Mammary epithelial cell (primary cell): Measurements from ENCODE around the gene RIN2.

Experiments
- CTCF ChIP-seq, 2 donors: IDR thresholded peaks in 1 of 2; conservative IDR thresholded peaks in 1 of 2; 2 replicates each; pipeline ENCODE4 v1.5.1; 2011 to 2012; ENCODE audit warnings: inconsistent platforms in 2 of 2, low read length in 2 of 2, mild to moderate bottlenecking in 2 of 2, control low read depth in 1 of 2, low read depth in 1 of 2; ENCODE audit not compliant: insufficient read depth in 1 of 2; ENCODE audit errors: extremely low read depth in 1 of 2
- EZH2 ChIP-seq: IDR thresholded peaks from 2 replicates; pipeline ENCODE4 v1.6.1; 2012; ENCODE audit warnings: low read length, inconsistent platforms, borderline replicate concordance

- TF ChIP-seq CTCF (conservative IDR thresholded peaks at IDR 0.05 in 1 of 2, IDR thresholded peaks at IDR 0.05 in 1 of 2; ENCODE audit: extremely low read depth in 1 of 2, insufficient read depth in 1 of 2, low read depth in 1 of 2, low read length in 2 of 2) (no peak), EZH2 (no peak)
Measured at GRCh38 chr20:19807191-19807945, 49.3 kb downstream of the RIN2 start.
